Fibroblast of skin of back (primary cell): Measurements from ENCODE around the gene XIAP.
A peak's percentile ranks its signal among the peaks of the same experiment; 100 is the strongest.
"Not testable (repeated sequence)": the region's sequence is repeated elsewhere in the genome, so short reads cannot be mapped to it uniquely, and the experiment has no call there.

ENCODE experiments used
- DNase-seq: peaks from one replicate; pipeline ENCODE4 v3.0.0-alpha.2; 2013

XIAP gene

DNA sequence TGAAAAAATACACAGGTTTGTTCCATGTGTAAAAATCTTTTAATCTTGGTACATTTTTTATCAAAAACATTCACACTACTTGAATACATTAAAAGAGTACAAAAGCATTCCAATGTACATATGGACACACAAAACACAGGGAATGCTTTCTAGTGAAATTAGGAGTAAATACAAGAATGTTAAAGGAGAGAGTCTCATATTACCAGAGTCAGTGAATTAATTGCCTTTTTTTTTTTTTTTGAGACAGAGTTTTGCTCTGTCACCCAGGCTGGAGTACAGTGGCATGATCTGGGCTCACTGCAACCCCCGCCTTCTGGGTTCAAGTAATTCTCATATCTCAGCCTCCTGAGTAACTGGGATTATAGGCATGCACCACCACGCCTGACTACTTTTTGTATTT is 17.0 kb downstream of the XIAP start:
- no peak for DNase-seq

DNA sequence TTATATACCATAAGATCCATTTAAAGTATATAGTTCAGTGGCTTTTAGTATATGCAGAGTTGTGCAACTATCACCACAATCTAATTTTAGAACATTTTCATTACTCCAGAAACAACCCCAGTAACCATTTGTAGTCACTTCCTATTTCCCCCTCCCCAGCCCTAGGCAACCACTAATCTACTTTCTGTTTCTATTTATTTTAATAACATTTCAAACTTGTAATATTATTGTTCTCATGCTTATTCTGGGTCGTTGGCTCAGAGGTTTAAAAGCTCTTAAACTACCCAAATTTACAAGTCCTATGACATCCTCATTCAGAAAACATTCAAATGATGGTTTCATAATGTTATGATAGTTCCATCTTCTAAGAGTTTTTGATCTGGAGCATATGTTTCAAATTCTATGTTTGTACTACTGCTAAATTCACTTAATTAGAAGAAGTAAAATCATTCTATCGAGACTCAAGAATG is 18.4 kb downstream of the XIAP start:
- DNase-seq = peak; percentile 59

DNA sequence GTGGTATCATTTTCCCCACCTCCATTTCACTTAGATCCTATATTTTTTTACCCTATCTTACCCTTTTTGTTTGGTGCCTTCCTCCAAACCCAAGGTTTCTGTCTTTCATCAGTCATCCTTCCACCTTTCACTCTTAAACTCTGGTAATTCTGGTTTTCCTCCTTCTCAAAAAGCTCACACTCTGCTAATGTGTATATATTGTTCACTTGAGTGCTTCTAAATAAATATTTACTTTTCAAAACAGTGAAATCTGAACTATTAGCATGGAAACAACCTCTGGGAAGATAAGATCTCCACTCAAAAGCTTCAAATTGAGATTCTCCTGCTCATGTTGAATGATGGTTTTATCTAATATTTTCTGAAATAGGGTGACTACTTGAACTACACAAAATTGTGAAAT is 21.5 kb downstream of the XIAP start:
- DNase-seq = no peak

DNA sequence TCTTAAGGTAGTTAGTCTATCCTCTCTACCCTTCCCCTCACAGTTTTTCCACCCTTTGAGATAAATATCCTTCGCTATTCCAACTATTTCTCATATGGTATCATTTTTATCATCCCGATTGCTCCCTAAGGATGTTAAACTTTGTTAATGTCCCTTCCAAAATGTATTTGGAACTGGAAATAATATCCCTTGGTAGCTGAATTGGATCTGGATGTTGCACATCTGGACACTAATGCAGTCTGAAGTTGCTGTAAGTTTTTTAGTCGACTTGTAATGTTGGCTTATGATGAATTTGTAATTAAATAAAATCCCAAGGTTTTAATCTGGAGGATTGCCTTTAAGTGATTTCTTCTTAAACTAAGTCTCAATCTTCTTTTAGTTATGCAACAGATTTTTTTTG is 22.5 kb downstream of the XIAP start:
- no peak for DNase-seq

DNA sequence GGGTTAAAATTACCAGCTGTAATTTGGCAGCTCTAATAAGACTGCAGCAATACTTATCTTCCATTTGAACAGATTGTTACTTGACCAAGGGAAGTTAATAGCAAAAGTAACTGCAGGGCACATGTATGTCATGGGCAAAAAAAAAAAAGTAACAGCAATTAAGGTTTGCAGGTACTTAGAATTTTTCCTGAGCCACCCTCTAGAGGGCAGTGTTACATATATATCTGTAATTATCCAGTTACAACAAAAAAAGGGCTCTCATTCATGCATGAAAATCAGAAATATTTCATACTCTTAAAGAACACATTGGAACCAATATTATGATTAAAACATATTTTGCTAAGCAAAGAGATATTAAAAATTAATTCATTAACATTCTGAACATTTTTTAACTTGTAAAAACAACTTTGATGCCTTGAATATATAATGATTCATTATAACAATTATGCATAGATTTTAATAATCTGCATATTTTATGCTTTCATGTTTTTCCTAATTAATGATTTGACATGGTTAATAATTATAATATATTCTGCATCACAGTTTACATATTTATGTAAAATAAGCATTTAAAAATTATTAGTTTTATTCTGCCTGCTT is 25.1 kb downstream of the XIAP start:
- DNase-seq = peak; percentile 24

DNA sequence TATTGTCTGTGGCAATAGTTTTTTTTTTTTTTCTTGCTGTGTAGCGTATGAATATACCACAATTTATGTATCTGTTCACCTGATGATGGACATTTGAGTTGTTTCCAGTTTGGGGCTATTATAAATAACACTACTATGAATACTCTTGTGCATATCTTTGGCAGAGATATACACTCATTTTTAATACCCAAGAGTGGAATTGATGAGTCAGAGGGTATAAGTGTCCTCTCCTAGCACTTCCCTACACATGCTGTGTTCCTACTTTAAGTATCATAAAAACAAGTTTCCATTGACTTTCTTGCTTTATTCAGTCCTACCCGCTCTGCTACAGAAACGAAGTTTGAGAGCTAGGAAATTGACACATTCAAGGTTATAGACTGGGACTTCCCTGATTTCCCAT is 39.8 kb downstream of the XIAP start:
- peak; percentile 35 for DNase-seq

DNA sequence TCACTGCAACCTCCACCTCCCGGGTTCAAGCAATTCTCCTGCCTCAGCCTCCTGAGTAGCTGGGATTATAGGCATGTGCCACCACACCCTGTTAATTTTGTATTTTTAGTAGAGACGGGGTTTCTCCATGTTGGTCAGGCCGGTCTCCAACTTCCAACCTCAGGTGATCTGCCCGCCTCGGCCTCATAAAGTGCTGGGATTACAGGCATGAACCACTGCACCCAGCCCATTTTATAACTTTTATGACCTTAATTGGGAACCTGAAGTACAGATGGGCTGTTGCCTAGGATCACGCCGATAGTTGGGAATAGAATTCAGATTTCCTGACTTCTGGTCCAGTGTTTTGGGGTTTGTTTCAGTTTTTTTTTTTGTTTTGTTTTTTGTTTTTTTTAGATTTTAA is 43.4 kb downstream of the XIAP start:
- not testable (repeated sequence) for DNase-seq

DNA sequence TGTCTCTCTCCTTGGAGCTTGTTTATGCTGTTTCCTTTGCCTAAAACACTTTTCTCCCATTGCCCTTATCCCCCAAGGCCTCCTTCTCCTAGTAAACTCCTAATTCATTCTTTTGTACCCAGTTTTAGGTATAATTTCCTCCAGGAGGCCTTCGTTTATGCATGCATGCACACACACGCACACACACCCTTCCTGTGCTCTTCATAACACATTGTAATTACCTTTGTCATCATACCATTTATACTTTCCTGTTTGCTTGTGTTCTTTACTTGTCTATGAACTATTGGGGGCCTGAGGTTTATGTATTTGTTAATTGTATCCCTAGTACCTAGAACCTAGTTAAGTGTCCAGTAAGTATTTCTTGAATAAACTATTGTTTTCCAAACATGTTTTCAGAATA is 45.5 kb downstream of the XIAP start:
- DNase-seq = no peak

DNA sequence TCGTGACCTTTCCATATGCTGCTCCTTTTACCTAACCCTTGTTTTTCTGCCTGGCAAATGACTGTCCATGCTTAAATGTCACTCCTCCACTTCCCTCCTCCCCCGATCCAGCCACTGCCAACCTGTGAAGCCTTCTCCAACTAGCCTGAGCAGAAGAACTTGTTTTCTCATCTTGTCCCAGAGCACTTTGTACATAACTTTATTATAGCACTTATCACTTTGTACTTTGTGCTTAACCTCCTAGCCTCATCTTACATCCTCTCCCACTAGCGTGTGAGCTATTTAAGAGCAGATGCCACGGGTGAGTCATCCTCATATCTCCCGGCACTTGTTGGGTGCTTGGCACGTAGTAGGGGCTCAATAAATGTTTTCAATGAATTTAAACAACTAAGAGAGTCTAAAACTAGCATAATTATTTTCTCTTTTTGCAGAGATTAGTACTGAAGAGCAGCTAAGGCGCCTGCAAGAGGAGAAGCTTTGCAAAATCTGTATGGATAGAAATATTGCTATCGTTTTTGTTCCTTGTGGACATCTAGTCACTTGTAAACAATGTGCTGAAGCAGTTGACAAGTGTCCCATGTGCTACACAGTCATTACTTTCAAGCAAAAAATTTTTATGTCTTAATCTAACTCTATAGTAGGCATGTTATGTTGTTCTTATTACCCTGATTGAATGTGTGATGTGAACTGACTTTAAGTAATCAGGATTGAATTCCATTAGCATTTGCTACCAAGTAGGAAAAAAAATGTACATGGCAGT is 46.9 kb downstream of the XIAP start:
- DNase-seq = no peak

DNA sequence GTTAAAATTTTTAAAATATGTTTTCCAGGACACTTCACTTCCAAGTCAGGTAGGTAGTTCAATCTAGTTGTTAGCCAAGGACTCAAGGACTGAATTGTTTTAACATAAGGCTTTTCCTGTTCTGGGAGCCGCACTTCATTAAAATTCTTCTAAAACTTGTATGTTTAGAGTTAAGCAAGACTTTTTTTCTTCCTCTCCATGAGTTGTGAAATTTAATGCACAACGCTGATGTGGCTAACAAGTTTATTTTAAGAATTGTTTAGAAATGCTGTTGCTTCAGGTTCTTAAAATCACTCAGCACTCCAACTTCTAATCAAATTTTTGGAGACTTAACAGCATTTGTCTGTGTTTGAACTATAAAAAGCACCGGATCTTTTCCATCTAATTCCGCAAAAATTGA is 49.7 kb downstream of the XIAP start:
- no peak for DNase-seq

DNA sequence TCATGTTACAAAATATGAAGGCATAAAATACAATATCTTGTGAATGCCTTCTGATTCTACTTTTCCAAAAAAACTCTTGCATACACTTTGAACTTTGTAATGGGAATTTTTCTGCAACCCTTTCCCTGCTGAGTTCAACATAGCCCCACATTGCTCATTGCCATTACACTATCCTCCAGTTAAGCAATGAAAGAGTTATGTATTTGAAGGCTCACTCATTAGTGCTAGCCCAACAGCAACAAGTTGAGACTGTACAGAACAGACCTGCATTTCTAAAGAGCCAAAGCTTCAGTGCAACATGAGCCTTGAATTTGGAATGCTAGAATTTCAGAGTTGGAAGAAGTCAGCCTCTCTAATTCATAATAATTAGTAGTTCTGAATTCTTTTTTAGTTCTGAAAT is 57.2 kb downstream of the XIAP start:
- no peak for DNase-seq

DNA sequence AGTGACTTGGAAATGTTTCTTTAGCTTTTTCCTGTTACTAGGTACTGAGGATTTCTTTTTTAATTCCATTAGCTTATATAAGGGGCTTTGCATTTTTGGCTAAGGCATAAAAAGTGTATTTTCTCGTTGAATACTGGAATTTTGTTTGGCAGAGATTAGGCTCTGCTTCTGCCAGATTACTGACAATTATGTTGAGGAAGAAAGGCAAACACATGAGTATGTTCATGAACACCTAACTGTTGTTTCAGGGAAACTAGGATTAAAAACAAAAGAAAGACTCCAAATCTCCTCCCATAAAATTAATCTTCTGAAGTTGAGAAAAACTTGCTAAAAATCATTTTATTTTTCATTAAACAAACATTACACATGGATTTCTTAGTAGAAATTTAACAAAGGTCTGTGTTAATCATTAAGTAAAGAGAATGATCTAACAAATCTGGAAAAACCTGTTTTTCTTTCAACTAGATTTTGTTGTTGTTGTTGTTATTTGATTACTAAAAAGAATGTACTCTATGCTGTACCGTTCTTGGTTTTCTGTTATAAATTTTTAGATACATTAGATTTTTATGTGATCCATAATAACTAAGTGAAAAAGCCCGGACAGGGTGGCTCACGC is 58.4 kb downstream of the XIAP start:
- no peak for DNase-seq

DNA sequence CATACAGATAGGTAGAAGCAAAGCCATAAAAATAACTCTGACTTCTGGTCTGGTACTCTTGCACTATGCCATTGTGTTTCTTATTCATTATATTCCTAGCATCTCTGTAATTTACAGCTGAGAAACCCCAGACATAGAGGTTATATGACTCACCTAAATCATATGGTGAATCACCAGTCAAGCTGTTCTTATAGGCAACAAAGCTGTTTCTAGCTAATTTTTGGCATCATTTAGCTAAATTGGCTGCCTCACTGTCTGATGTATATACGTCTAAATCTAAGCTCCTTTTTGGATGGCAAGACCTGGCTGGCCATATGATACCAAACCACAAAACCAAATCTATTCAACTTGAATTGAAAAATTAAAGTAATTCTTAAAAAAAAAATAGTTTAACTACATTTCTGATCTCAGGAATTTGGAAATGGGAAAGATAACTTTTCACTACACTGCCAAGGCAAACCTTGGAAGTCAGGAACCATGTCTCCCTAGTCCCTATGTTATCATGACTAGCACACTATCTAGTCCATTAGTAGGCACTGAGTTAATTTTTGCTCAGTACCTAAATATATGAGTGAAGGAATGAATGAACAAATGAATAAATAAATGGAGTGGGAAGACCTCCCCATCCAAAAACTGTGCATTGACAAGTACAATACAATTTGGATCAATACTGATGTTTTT is 60.4 kb downstream of the XIAP start:
- peak; percentile 78 for DNase-seq

DNA sequence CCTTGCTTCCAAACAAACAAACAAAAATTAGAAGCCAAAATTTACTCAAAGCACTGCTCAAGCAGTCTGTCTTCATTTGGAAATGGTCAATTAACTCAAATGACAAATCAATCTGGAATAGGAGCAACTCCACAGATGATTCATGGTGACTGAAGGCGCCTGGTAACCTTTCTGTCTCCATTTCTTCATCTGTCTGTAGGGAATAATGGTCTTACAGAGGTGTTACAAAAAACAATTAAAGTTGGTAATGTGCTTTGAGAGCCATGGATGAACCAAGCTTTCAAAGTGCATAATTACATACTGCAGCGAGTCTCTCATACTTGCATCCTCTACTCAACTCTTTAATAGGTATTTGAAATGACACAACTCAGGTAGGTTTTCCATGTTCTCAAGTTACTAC is 63.4 kb downstream of the XIAP start:
- DNase-seq = no peak

DNA sequence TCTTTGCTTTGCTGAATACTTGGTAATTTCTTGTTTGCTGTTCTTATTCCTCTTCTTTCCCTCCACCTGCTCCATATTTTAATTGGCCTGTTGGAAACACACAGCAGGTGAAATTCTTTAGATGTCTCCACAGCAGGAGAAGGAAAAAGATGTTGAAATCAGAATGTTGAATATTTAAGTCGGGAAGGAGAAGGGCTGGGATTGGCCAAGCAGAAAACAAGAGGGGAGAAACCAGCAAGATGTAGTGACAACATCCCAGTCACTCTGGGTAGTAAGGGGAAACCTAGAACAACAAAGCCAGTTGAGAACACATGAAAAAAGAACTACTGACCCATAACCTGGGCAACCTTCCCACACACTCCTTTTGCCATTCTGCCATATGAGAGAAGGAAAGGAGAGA is 64.3 kb downstream of the XIAP start:
- DNase-seq = no peak

DNA sequence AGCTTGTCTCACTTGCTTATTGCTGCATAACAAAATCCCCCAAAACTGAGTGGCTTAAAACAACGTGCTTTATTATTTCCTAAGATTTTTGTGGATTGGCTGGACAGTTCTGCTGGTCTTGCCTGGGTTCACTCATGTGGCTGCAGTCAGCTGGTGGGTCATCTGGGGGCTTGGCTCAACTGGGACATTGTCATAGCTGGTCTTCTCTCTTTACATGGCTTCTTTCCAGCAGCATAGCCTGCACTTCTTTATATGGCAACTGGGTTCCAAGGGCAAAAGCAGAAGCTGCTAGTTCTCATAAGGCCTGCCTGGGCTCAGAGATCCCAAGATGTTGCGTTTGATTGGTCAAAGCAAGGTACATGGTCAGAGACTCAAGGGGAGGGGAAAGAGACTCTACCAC is 68.0 kb downstream of the XIAP start:
- no peak for DNase-seq

DNA sequence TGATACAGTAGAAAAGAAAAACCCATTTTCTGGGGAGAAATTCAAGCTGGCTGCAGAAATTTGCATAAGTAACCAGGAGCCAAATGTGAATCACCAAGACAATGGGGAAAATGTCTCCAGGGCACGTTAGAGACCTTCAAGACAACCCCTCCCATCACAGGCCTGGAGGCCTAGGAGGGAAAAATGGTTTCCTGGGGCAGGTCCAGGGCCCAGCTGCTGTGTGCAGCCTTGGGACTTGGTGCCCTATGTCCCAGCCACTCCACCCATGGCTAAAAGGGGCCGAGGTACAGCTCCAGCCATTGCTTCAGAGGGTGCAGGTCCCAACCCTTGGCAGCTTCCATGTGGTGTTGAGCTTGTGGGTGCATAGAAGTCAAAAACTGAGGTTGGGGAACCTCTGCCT is 72.2 kb downstream of the XIAP start:
- not testable (repeated sequence) for DNase-seq

DNA sequence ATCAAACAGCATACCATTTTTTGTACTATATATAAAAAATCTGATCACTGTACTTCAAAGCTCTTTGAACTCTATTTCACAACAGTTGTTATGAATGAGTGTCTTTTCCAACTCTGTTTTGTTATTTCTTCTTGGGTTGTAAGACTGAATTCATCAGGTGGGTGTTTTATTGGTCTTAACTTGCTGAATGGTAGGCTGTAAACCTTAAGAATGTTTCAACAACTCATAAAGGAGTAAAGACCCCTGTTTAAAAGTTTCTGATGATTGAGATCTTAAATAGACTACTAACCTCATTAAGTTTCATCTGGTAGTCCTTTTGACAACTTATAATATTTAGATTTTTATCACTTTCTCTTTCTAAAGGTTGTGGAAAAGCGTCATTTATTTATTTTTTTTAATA is 83.2 kb downstream of the XIAP start:
- DNase-seq = no peak

DNA sequence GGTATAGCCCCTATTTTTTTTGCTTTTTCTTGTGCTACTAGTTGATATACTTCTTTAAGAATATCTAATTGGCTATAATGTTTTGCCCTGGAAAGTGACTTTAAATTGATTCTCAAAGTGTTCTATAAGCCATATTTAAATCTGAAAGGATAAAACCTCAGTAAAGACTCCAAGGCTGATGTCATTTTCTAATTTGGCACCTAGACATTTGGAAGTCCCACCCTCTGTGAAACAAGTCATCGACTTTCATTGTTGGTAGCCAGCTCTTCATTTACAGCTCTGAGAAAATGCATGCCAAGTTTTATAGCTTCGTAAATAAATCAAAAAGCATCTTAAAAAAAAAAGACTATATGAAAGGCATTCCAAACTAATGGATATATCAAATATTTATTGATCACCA is 83.6 kb downstream of the XIAP start:
- no peak for DNase-seq

DNA sequence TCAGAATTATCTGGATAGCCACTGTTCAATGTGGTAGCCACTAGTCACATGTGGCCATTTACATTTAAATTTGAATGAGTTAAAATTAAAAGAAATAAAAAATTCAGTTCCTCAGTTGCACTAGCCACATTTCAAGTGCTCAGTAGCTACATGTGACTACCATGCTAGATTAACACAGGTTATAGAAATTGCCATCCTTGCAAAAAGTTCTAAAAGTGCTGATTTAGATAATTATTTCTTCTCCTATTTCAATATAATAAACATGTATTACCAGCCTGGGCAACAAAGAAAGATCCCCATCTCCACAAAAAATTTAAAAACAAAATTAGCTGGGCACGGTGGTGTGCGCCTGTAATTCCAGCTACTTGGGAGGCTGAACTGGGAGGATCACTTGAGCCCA is 90.0 kb downstream of the XIAP start:
- no peak for DNase-seq

DNA sequence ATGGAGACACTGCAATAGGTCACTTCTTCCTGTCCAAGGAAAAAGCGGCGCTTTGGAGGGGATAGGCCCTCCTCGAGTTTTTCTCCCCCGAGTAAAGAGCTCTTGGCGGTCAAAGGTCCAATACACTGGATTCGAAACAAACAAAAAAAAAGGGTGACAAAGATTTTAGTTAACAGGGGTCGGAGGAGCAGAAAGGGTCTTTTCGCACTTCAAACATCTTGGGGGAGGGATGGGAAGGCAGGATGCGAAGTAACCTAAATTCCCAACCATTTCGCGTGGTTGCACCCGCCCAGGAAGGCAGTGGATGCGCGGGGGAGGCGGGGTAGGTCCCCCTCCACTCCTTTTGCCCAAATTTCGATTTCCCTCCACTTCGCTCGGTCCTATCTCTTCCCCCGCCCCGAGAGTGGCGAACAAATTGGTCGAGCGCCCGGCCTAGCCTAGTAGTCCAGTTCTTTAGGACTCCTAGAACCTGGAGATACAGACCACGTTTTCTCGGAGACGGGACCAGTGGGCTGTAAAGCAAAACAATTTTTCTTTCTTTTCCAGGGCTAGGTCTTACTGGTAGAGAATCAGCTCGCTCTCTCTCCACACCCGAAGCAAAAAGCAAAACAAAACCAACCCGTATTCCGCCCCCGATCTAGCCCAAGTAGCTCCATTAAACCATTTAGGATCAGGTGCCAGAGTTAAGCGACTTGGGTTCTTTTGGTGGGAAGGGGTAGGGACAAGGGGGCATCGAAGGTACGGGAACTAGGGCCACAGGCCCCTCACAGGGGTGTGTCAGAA is 99.6 kb downstream of the XIAP start:
- DNase-seq = peak; percentile 20

DNA sequence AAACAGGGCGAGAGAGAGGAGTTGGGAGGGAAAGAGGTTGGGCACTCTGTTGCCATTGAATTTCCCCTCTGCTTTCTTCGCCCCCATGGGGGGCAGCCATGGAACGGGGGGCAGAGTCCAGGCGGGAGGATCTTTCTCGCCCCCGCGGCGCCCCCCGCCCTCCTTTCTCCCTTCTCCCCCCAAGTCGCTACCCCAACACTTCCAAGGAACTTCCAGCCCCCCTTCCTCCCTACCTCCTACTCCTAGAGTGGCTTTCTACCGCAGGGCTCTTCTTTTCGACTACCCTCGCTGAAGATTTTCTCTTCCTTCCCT is 101.1 kb downstream of the XIAP start:
- DNase-seq = no peak
